NCI-H69 (cell line): Measurements from ENCODE around the gene ZNF132.
A peak's percentile ranks its signal among the peaks of the same experiment; 100 is the strongest.

ENCODE experiments used
- DNase-seq: peaks from one replicate; lab custom pipeline; 2025; lab: John Stamatoyannopoulos, UW

The ZNF132 gene

GRCh38 chr19:58386576-58387337 is 53.2 kb downstream of the ZNF132 start, which contains the start of gene RPS5:
TSS of gene RPS5 (plus strand) at chr19:58387269. CDS start at chr19:58388138, 869 bp downstream.
- DNase-seq: peak; percentile 99

DNA sequence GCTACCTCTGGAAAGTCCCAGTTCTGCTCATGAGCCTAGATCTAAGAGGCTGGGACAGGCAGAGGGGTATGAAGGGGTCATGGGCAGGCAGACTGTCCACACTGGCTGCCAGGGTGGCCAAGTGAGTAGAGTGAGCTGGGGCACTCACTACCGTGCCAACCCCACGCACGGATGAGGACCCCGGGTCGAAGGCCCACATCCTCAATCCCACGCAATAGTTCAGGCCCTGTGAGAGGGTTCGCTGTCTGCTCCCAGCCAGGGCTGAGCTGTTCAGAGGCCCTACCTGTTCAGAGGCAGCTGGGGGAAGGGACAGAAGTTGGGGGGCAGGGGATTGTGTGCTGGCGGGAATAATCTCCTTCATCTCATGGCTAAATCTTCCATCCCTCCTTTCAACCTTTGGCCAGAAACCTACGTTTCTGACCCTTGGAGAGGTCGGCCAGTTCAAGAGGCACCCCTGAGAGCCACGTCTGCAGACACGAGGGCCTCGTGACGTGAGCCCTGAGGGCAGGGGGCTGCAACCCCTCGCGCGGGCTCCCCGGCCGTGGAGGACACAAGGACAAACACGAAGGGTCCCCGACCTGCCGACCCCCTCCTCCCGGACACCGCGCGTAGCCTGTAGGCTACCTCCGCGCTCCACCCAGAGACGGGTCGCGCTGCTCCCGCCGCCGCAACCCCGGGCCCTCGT is 53.9 kb downstream of the ZNF132 start:
- DNase-seq: peak; percentile 63

- DNase-seq: no peak
These were observed 54.6 kb downstream of the ZNF132 start for GRCh38 chr19:58385313-58385890.

DNA sequence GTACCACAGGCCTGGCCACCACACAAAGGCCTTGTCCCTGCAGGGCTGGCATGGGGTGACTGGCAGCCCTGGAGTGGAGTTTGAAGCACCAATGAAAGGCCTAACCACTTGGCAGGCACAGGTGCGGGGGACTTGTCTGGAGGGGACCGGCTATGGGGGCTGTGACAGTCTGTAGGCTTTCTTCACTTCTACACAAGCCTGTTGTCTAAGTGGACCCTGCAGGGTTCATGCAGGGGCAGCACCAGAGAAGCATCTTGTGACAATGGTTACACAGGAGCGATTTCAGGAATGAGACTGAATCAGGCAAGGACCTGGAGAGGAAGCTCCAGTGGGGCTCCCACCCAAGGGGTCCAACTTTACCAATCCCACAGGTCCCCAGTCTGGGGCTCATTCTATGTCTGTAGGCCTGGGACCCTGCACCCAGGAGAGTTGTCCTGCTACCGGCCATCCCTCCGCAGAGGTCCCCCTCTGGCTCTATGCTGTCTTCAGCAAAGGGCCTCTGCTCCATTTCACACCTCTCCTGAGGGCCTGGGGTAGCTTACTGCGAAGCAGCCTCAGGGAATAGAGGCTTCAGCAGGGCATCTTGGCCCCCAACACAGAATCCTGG is 56.9 kb downstream of the ZNF132 start:
- no peak for DNase-seq
